Psoas muscle (tissue), 8 donors: ENCODE measurements around the gene C20orf144. TPM values are rescaled to one million over a fixed set of nuclear protein-coding genes. Genes with fewer than 3 reads are reported as not detected.

Experiments used
- ATAC-seq, 4 donors: fragments of 200-7000 bp; cut with Tn5 transposase; one replicate each; pipeline ENCODE4 v1.9.1; 2020; ENCODE audit warnings: moderate library complexity in 3 of 4, mild to moderate bottlenecking in 2 of 4
- DNase-seq, 2 donors: peaks; one replicate each; pipeline ENCODE4 v3.0.0-alpha.2; 2020
- H3K27ac ChIP-seq: fragments of 200-600 bp; one replicate; pipeline ENCODE4 v1.8.0; 2022
- H3K27me3 ChIP-seq, 3 donors: fragments of 200-600 bp in 1 of 3; one replicate each; pipeline versions ENCODE4 v1.6.1 to v1.8.0; 2013 to 2022; ENCODE audit warnings: low read length in 2 of 3, mild to moderate bottlenecking in 2 of 3, moderate library complexity in 1 of 3; ENCODE audit not compliant: insufficient read depth in 3 of 3
- H3K36me3 ChIP-seq, 2 donors: fragments of 200-600 bp in 1 of 2; one replicate each; pipeline versions ENCODE4 v1.6.1 to v1.8.0; 2013 to 2022; ENCODE audit warnings: low read depth in 1 of 2, mild to moderate bottlenecking in 1 of 2, moderate library complexity in 1 of 2; ENCODE audit not compliant: insufficient read depth in 1 of 2
- H3K4me1 ChIP-seq: fragments of 200-600 bp; one replicate; pipeline ENCODE4 v1.8.0; 2022
- H3K4me3 ChIP-seq: fragments of 200-600 bp; one replicate; pipeline ENCODE4 v1.8.0; 2022; ENCODE audit warnings: mild to moderate bottlenecking
- H3K9me3 ChIP-seq: fragments of 200-600 bp; one replicate; pipeline ENCODE4 v1.8.0; 2022
- WGBS, 3 donors: extraction: QIAGEN DNeasy Blood & Tissue Kit; methylation state at CpG; one replicate each; pipeline versions ENCODE4 v1.1.6 to v1.1.7; 2013; 5-methylcytosine and 5-hydroxymethylcytosine counted together
- intact Hi-C, 2 donors: fragments of 100-400 bp; cut with DNase I; formaldehyde crosslinking; loops; one replicate each; pipeline versions ENCODE4 v1.11.0 to v1.14.2; 2022
- polyA plus RNA-seq, 3 donors: library from polyadenylated mRNA; stranded (reverse); fragments of 200-250 nt; gene quantifications; one replicate each; pipeline ENCODE4 v1.2.3, GENCODE V29; 2013
- total RNA-seq, 4 donors: library from RNA; stranded (reverse); fragmentation: NEBNext Ultra II Directional in 2 of 4; extraction: Animal tissue kit (Norgen Biotek cat#: 25700) in 2 of 4; gene quantifications; one replicate each; pipeline versions ENCODE4 v1.2.1 to v1.2.4, GENCODE V29; 2021 to 2023
- TF ChIP-seq, protein P1 (sequence below): fragments of 200-600 bp; IDR thresholded peaks from one replicate; pipeline ENCODE4 v1.8.0; 2022; ENCODE audit warnings: antibody characterized with exemption
- donor health status: healthy with polysubstance abuse.
- donor health status: DM: no; HTN: no; CAD: no; lungs with moderate emphysema.
- donor health status: Bipolar disorder and iron deficiency.
- donor health status: healthy.
- donor health status: DM: yes; HTN: yes; CAD: no.
- donor health status: DM: no; HTN: no; CAD: no.
- donor health status: DM: no; HTN: no; CAD: no.
- donor health status: DM: yes; HTN: yes; CAD: no.

The C20orf144 gene
- total and polyA plus RNA-seq, 7 donors = 0.05 to 0.08 TPM; not detected in 5

DNA sequence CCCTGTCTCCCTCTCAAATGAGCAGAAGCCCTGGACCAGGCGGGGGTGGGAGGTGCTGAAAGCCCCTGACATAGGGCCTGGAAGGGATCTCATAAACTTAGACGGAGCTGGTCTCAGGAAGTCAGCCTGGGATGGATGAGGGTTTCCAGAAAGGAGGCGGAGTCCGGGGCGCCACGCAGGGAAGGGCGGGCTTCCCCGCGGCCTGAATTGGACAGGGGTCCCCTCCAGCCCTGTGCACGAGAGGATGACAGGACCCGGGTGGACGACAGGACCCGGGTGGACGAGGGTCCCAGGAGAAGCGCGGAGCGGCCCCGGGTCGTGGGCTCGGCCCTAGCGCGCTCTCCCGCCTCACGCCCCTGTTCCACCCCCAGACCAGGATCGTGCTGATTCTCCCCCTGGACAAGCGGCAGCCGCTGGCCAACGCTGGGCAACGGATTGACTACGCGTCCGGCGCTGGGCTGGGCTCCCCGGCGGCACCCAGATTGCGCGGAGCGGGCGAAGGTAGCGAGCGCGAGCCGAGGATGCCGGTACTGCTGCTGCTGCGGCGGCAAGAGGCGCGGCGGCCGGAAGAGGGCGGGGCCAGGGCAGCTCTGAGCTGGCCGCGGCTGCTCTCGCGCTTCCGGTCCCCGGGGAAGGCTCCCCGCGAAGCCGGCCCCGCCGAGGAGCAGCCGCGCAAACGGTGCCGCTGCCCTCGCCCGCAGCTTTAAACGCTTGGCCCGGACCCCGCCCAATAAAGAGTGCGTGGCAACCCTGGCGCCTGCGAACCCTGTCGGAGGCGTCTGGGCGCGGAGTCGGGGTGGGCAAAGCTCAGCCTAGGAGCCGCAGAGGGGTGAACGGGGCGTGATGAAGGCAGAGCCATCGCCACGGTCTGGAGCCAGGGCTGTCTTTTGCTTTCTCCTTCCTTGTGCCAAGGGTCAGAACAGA lies 1.3 kb downstream of the C20orf144 start:
- TF ChIP-seq, protein P1, sequence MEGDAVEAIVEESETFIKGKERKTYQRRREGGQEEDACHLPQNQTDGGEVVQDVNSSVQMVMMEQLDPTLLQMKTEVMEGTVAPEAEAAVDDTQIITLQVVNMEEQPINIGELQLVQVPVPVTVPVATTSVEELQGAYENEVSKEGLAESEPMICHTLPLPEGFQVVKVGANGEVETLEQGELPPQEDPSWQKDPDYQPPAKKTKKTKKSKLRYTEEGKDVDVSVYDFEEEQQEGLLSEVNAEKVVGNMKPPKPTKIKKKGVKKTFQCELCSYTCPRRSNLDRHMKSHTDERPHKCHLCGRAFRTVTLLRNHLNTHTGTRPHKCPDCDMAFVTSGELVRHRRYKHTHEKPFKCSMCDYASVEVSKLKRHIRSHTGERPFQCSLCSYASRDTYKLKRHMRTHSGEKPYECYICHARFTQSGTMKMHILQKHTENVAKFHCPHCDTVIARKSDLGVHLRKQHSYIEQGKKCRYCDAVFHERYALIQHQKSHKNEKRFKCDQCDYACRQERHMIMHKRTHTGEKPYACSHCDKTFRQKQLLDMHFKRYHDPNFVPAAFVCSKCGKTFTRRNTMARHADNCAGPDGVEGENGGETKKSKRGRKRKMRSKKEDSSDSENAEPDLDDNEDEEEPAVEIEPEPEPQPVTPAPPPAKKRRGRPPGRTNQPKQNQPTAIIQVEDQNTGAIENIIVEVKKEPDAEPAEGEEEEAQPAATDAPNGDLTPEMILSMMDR = no peak
- H3K4me3 ChIP-seq = peak overlapping the region; percentile 77
- H3K27ac ChIP-seq = peak overlapping the region; percentile 77
- H3K4me1 ChIP-seq = peaks cover 34% of the 10 kb centered on the region
- H3K36me3 ChIP-seq = peaks cover 0 to 31% of the 10 kb centered on the region in 2 donors
- WGBS, 3 donors = 1 to 2% (median 1%) methylated on average over 74 to 84 of the region's 84 CpGs
- H3K9me3 ChIP-seq = no peaks in the 10 kb centered on the region
- intact Hi-C loops = no loop called here
- ATAC-seq (peak; percentile 66 to 73 (median 70)), DNase-seq (peak; percentile 85 to 92)
- no peaks in the 10 kb centered on the region for H3K27me3 ChIP-seq

DNA sequence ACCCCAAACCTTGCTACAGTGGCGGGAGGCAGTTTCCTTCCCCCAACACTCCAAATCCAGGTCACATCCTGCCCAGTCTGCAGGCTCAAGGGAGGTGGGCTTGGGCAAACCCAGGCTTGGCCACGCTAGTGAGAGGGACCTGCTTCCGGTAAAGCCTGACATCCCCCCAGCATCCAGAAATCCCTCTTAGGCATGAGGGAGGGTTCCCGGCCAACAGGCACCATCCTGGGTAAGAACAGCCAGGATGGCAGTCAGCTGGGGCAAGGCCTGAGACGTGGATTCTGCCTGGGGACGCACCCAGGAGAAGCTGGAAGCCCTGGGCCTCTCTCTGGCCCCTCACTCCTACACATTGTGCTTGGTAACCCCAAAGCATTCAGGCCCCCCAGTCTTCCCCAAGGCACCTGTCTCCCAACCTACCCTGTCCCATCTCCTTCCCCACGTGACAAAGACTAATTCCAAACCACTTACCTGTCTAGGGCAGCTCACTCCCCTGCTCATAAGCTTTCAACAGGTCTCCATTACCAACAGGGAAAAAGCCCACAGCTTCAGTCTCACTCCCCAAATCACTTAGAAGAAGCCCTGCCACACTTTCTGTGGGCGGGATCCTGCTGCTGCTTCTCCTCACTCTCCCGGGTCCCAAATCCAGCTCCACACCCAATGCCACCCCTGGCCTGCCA lies 2.1 kb downstream of the C20orf144 start:
- peak overlapping the region; percentile 77 for H3K27ac ChIP-seq
- WGBS, 3 donors = 37 to 45% (median 40%) methylated on average over 8 to 9 of the region's 9 CpGs
- no peaks in the 10 kb centered on the region for H3K27me3 ChIP-seq
- TF ChIP-seq, protein P1 = no peak
- H3K4me1 ChIP-seq = peaks cover 36% of the 10 kb centered on the region
- peaks cover 0 to 31% of the 10 kb centered on the region in 2 donors for H3K36me3 ChIP-seq
- DNase-seq (no peak), ATAC-seq (no peak)
- H3K9me3 ChIP-seq = no peaks in the 10 kb centered on the region
- H3K4me3 ChIP-seq = peak overlapping the region; percentile 77
- intact Hi-C loops = no loop called here

DNA sequence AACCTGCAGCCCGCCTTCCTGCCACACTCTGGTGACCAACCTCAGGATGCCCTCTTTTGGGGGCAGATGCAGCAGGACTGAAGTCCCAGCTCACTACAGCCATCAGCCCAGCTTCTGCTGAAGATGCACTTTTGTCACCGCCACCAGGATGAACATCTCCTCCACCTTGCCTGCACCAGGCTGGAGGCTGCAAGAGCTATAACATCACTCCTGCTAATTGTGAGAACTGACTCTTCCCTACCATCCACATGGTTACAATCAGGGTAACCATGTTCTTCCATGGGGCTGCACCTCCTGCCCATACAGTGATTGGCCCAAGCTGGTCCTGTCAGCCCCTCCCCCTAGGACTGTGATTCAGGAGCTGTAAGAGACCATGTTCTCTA lies 2.6 kb downstream of the C20orf144 start:
- peaks cover 36% of the 10 kb centered on the region for H3K4me1 ChIP-seq
- ATAC-seq (no peak), DNase-seq (no peak)
- H3K27ac ChIP-seq = peak overlapping the region; percentile 77
- no peaks in the 10 kb centered on the region for H3K27me3 ChIP-seq
- H3K4me3 ChIP-seq = no peak overlapping the region
- TF ChIP-seq, protein P1 = no peak
- 89 to 98% (median 94%) methylated on average over 2 of the region's 2 CpGs for WGBS, 3 donors
- intact Hi-C loops = loop anchor here (5.0 kb wide), 3 partner anchors 202 to 262 kb away; partner anchors contain the start of gene CDK5RAP1 (in 1 of the 2)
- peaks cover 0 to 31% of the 10 kb centered on the region in 2 donors for H3K36me3 ChIP-seq
- H3K9me3 ChIP-seq = no peaks in the 10 kb centered on the region

DNA sequence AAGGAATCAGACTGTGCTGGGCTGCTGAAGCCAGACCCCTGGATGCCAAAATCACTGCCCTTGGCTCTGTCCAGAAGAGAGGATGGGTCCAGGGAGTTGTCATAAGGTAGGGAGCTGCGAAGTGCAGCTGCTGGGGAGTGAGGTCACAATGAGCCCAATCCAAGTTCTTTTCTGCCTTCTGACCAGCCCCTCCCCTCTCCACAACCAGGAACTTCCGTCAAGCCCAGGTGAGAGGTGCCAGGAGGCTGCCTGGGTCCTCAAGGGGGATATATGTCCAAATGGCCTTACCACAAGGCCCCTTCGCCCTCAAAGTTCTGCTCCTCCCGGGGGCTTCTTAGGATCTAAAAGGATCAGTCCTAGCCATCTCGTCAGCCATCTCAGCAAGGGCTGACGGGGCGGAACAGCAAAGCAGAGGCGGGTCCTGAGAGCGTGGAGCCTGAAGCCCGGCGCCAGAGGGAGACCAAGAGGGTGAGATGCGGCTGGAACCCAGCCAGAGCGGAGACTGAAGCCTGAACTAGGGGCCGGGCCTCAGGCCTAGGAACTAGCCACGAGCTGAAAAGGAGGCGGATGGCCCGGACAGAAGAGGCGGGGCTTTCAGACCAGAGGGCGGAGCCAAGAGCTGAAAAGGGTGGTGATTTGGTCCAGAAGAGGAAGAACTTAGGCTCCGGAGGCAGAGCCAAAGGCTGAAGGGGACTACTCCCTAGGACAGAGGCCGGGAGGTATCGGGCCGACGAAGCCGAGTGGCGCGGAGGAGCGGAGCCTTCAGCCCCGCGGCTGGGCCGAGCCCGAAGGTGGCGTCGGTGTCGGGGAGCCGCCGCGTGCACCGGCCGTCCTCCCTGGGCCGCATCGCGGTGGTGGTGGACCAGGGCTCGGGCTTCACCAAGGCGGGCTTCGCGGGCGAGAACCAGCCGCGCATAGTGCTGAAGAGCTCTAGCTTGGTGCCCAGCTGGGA lies 4.4 kb downstream of the C20orf144 start, which contains the start of gene ACTL10:
Gene ACTL10 (plus strand): TSS at position 651 of the 952 bp plus-strand sequence. CDS start 555 bp downstream, outside the sequence.
- Histone ChIP-seq H3K4me1 (peaks cover 36% of the 10 kb centered on the region), H3K4me3 (peak within 1 kb of the TSS; percentile 73), H3K9me3 (no peaks in the 10 kb centered on the region), H3K27ac (peak within 1 kb of the TSS; percentile 75), H3K36me3 (peaks cover 0 to 32% of the 10 kb centered on the region in 2 donors), H3K27me3 (no peaks in the 10 kb centered on the region)
- ATAC-seq (peak; percentile 61 to 70 (median 66)), DNase-seq (peak; percentile 97 to 98)
- WGBS, 3 donors = 5 to 15% (median 7%) methylated on average over 37 to 50 of the region's 50 CpGs
- intact Hi-C loops = loop anchor here (5.0 kb wide), 3 partner anchors 204 to 264 kb away; partner anchors contain the start of gene CDK5RAP1 (in 1 of the 2)
- TF ChIP-seq, protein P1 = peak; percentile 33
